Fibroblast of the conjunctiva (primary cell): ENCODE results near the gene GRAMD2B.
"Not testable (repeated sequence)": the region's sequence is repeated elsewhere in the genome, so short reads cannot be mapped to it uniquely, and the experiment has no call there.

Experiments
- DNase-seq: peaks from one replicate; pipeline ENCODE4 v3.0.0-alpha.2; 2010; ENCODE audit warnings: low read depth

GRAMD2B gene

GRCh38 chr5:126449751-126450271, 26.6 kb downstream of the GRAMD2B start:
- DNase-seq = no peak

GRCh38 chr5:126450346-126450745, 27.1 kb downstream of the GRAMD2B start:
- DNase-seq = no peak

- DNase-seq = no peak
Measured at GRCh38 chr5:126450907-126451306, 27.7 kb downstream of the GRAMD2B start.

GRCh38 chr5:126452477-126452876, 29.3 kb downstream of the GRAMD2B start:
- DNase-seq = no peak

GRCh38 chr5:126454081-126454480, 30.9 kb downstream of the GRAMD2B start:
- DNase-seq = no peak

GRCh38 chr5:126454535-126454934, 31.3 kb downstream of the GRAMD2B start:
- DNase-seq = no peak

GRCh38 chr5:126455264-126455663, 32.1 kb downstream of the GRAMD2B start:
- DNase-seq = no peak

GRCh38 chr5:126455728-126456127, 32.5 kb downstream of the GRAMD2B start:
- DNase-seq = no peak

- no peak for DNase-seq
Measured at GRCh38 chr5:126456217-126456820, 33.1 kb downstream of the GRAMD2B start.

GRCh38 chr5:126460459-126460858, 37.2 kb downstream of the GRAMD2B start:
- DNase-seq = no peak

- no peak for DNase-seq
Measured at GRCh38 chr5:126460977-126461376, 37.8 kb downstream of the GRAMD2B start.

GRCh38 chr5:126461838-126462237, 38.6 kb downstream of the GRAMD2B start:
- DNase-seq = no peak

- no peak for DNase-seq
Measured at GRCh38 chr5:126462239-126463014, 39.2 kb downstream of the GRAMD2B start.

GRCh38 chr5:126464016-126464415, 40.8 kb downstream of the GRAMD2B start:
- no peak for DNase-seq

GRCh38 chr5:126464959-126465358, 41.8 kb downstream of the GRAMD2B start:
- no peak for DNase-seq

GRCh38 chr5:126468091-126468490, 44.9 kb downstream of the GRAMD2B start:
- no peak for DNase-seq

- DNase-seq = no peak
Measured at GRCh38 chr5:126469536-126470316, 46.5 kb downstream of the GRAMD2B start.

GRCh38 chr5:126470529-126470928, 47.3 kb downstream of the GRAMD2B start:
- DNase-seq = not testable (repeated sequence)

- no peak for DNase-seq
Measured at GRCh38 chr5:126471247-126471646, 48.0 kb downstream of the GRAMD2B start.

- DNase-seq = peak; percentile 57
Measured at GRCh38 chr5:126471875-126472537, 48.8 kb downstream of the GRAMD2B start.

- DNase-seq = no peak
Measured at GRCh38 chr5:126472538-126472889, 49.3 kb downstream of the GRAMD2B start.
